Thoracic aorta (tissue), 2 donors: ENCODE data around the gene IGFBP4. TPM values are rescaled to one million over a fixed set of nuclear protein-coding genes. Genes with fewer than 3 reads are reported as not detected.
"Not testable (repeated sequence)": the region's sequence is repeated elsewhere in the genome, so short reads cannot be mapped to it uniquely, and the experiment has no call there.

ENCODE experiments used
- ATAC-seq: fragments of 150-250 bp; one replicate; pipeline ENCODE4 v1.8.0; 2017; ENCODE audit warnings: low read depth; ENCODE audit not compliant: insufficient number of reproducible peaks, low FRiP score
- DNase-seq: peaks from one replicate; pipeline ENCODE4 v3.0.0-alpha.2; 2020; ENCODE audit warnings: low spot score
- H3K27ac ChIP-seq, 2 donors: fragments of 200-600 bp; sonication (generic); 1 replicate in 1 of 2; 2 replicates in 1 of 2; pipeline ENCODE4 v1.5.1; 2016; ENCODE audit warnings: mild to moderate bottlenecking in 2 of 2, moderate library complexity in 2 of 2
- H3K27me3 ChIP-seq: fragments of 200-600 bp; sonication (generic); replicated peaks from 2 replicates; pipeline ENCODE4 v1.6.0; 2016; ENCODE audit warnings: mild to moderate bottlenecking; ENCODE audit not compliant: insufficient read depth
- H3K36me3 ChIP-seq: fragments of 200-600 bp; sonication (generic); one replicate; pipeline ENCODE4 v1.5.1; 2016
- H3K4me1 ChIP-seq, 2 donors: fragments of 200-600 bp; sonication (generic); 1 replicate in 1 of 2; 2 replicates in 1 of 2; pipeline versions ENCODE4 v1.5.1 to v1.6.0; 2016; ENCODE audit warnings: low read depth in 2 of 2, mild to moderate bottlenecking in 1 of 2; ENCODE audit not compliant: control insufficient read depth in 1 of 2
- H3K4me3 ChIP-seq: fragments of 200-600 bp; sonication (generic); 2 replicates; pipeline ENCODE4 v1.5.1; 2016; ENCODE audit warnings: mild to moderate bottlenecking
- H3K9me3 ChIP-seq: fragments of 200-600 bp; sonication (generic); 2 replicates; pipeline ENCODE4 v1.5.1; 2016
- total RNA-seq, 2 donors: library from RNA; depleted of rRNA; stranded (reverse); fragments of >200 nt; gene quantifications; one replicate each; pipeline versions ENCODE4 v1.1.0 to v1.2.3, GENCODE V29; 2016
- TF ChIP-seq, protein P1 (sequence below): fragments of 200-600 bp; sonication (generic); IDR thresholded peaks from one replicate; pipeline ENCODE4 v1.5.1; 2019; ENCODE audit warnings: antibody characterized with exemption

The IGFBP4 gene
- total RNA-seq, 2 donors from 2014 or later: 177 to 310 TPM

- Histone ChIP-seq H3K27me3 (no peaks in the 10 kb centered on the region), H3K36me3 (no peaks in the 10 kb centered on the region), H3K4me3 (no peak overlapping the region), H3K27ac (no peak overlapping the region), H3K9me3 (no peaks in the 10 kb centered on the region), H3K4me1 (no peaks in the 10 kb centered on the region)
- ATAC-seq: no peak
- no peak for DNase-seq
- TF ChIP-seq, protein P1, sequence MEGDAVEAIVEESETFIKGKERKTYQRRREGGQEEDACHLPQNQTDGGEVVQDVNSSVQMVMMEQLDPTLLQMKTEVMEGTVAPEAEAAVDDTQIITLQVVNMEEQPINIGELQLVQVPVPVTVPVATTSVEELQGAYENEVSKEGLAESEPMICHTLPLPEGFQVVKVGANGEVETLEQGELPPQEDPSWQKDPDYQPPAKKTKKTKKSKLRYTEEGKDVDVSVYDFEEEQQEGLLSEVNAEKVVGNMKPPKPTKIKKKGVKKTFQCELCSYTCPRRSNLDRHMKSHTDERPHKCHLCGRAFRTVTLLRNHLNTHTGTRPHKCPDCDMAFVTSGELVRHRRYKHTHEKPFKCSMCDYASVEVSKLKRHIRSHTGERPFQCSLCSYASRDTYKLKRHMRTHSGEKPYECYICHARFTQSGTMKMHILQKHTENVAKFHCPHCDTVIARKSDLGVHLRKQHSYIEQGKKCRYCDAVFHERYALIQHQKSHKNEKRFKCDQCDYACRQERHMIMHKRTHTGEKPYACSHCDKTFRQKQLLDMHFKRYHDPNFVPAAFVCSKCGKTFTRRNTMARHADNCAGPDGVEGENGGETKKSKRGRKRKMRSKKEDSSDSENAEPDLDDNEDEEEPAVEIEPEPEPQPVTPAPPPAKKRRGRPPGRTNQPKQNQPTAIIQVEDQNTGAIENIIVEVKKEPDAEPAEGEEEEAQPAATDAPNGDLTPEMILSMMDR: no peak
Measured at GRCh38 chr17:40410082-40410481, 33.2 kb upstream of the IGFBP4 start.

GRCh38 chr17:40411821-40412220 is 31.4 kb upstream of the IGFBP4 start:
- DNase-seq (no peak), ATAC-seq (no peak)
- Histone ChIP-seq H3K36me3 (no peaks in the 10 kb centered on the region), H3K4me3 (no peak overlapping the region), H3K27me3 (no peaks in the 10 kb centered on the region), H3K9me3 (no peaks in the 10 kb centered on the region), H3K4me1 (no peaks in the 10 kb centered on the region), H3K27ac (no peak overlapping the region)
- TF ChIP-seq, protein P1: no peak

- Histone ChIP-seq H3K27me3 (no peaks in the 10 kb centered on the region), H3K9me3 (no peaks in the 10 kb centered on the region), H3K27ac (no peak overlapping the region), H3K36me3 (no peaks in the 10 kb centered on the region), H3K4me3 (no peak overlapping the region), H3K4me1 (peaks cover 0 to 7% of the 10 kb centered on the region in 2 donors)
- TF ChIP-seq, protein P1: no peak
- ATAC-seq: no peak
- no peak for DNase-seq
Measured at GRCh38 chr17:40412880-40413279, 30.4 kb upstream of the IGFBP4 start.

GRCh38 chr17:40414312-40414711 is 28.9 kb upstream of the IGFBP4 start:
- H3K36me3 ChIP-seq, H3K9me3 ChIP-seq, H3K27me3 ChIP-seq, H3K4me1 ChIP-seq, DNase-seq, H3K4me3 ChIP-seq, ATAC-seq, H3K27ac ChIP-seq: not testable (repeated sequence)

GRCh38 chr17:40415390-40415789 is 27.9 kb upstream of the IGFBP4 start:
- DNase-seq (no peak), ATAC-seq (no peak)

GRCh38 chr17:40416671-40417070 is 26.6 kb upstream of the IGFBP4 start:
- no peak overlapping the region for H3K27ac ChIP-seq
- TF ChIP-seq, protein P1: no peak
- no peaks in the 10 kb centered on the region for H3K27me3 ChIP-seq

More at GRCh38 chr17:40415390-40415789, 27.9 kb upstream of the IGFBP4 start:
- Histone ChIP-seq H3K27me3 (no peaks in the 10 kb centered on the region), H3K9me3 (no peaks in the 10 kb centered on the region), H3K4me3 (no peak overlapping the region), H3K4me1 (peaks cover 0 to 7% of the 10 kb centered on the region in 2 donors), H3K36me3 (no peaks in the 10 kb centered on the region), H3K27ac (no peak overlapping the region)
- TF ChIP-seq, protein P1: peak; percentile 60

More at GRCh38 chr17:40416671-40417070, 26.6 kb upstream of the IGFBP4 start:
- ATAC-seq: no peak
- Histone ChIP-seq H3K9me3 (no peaks in the 10 kb centered on the region), H3K4me1 (peaks cover 0 to 7% of the 10 kb centered on the region in 2 donors), H3K4me3 (no peak overlapping the region), H3K36me3 (no peaks in the 10 kb centered on the region)
- DNase-seq: no peak
